Ectodermal cell (in vitro differentiated cells): ENCODE results near the gene AHSP. TPM values are rescaled to one million over a fixed set of nuclear protein-coding genes. Genes with fewer than 3 reads are reported as not detected.
A peak's percentile ranks its signal among the peaks of the same experiment; 100 is the strongest.
"Not testable (repeated sequence)": the region's sequence is repeated elsewhere in the genome, so short reads cannot be mapped to it uniquely, and the experiment has no call there.

Experiments used
- H3K27ac ChIP-seq: 2 replicates; pipeline ENCODE4 v1.7.0; 2013; ENCODE audit warnings: mild to moderate bottlenecking, low read depth, low read length; ENCODE audit not compliant: insufficient read depth, poor library complexity, severe bottlenecking
- H3K27me3 ChIP-seq: 2 replicates; pipeline ENCODE4 v1.7.0; 2013; ENCODE audit warnings: mild to moderate bottlenecking, low read length; ENCODE audit not compliant: insufficient read depth, control insufficient read depth, poor library complexity, severe bottlenecking
- H3K36me3 ChIP-seq: one replicate; pipeline ENCODE4 v1.7.0; 2013; ENCODE audit warnings: low read length; ENCODE audit not compliant: control insufficient read depth, insufficient read depth
- H3K4me1 ChIP-seq: one replicate; pipeline ENCODE4 v1.7.0; 2013; ENCODE audit warnings: low read length; ENCODE audit not compliant: control insufficient read depth, insufficient read depth
- H3K4me3 ChIP-seq: 2 replicates; pipeline ENCODE4 v1.7.0; 2013; ENCODE audit warnings: low read depth, low read length, control low read depth; ENCODE audit not compliant: insufficient read depth
- H3K9me3 ChIP-seq: 2 replicates; pipeline ENCODE4 v1.7.0; 2013; ENCODE audit warnings: mild to moderate bottlenecking, low read length, moderate library complexity; ENCODE audit not compliant: control insufficient read depth
- whole genome bisulfite sequencing, 2 experiments: methylation state at CpG; one replicate each; pipeline ENCODE4 v1.1.7; 2013; ENCODE audit warnings: missing lambda C conversion rate in 2 of 2; 5-methylcytosine and 5-hydroxymethylcytosine counted together
- polyA plus RNA-seq, 4 experiments: library from polyadenylated mRNA; stranded (reverse); fragments of 50-300 nt; gene quantifications; one replicate each; pipeline ENCODE4 v1.2.3, GENCODE V29; 2013

Gene AHSP
- polyA plus RNA-seq (2013, experiment 1 of 4), result not detected
- polyA plus RNA-seq (2013, experiment 2 of 4), result not detected
- not detected for polyA plus RNA-seq (2013, experiment 3 of 4)
- not detected for polyA plus RNA-seq (2013, experiment 4 of 4)

GRCh38 chr16:31527734-31528274 lies at the start of gene AHSP:
Gene AHSP, plus strand, starts transcription at chr16:31527900. Its CDS starts 240 bp downstream, at chr16:31528140.
- Histone ChIP-seq H3K4me3 (peak within 1 kb of the TSS; percentile 39), H3K4me1 (peaks cover 10% of the 10 kb centered on the region), H3K27me3 (peaks cover 39% of the 10 kb centered on the region), H3K27ac (no peak within 1 kb of the TSS), H3K36me3 (no peaks in the 10 kb centered on the region), H3K9me3 (no peaks in the 10 kb centered on the region)
- WGBS, 2 experiments, result 40 to 45% methylated on average over 6 of the region's 6 CpGs

- Histone ChIP-seq H3K4me1 (no peaks in the 10 kb centered on the region), H3K9me3 (no peaks in the 10 kb centered on the region), H3K4me3 (no peak overlapping the region), H3K36me3 (no peaks in the 10 kb centered on the region), H3K27me3 (peaks cover 68% of the 10 kb centered on the region), H3K27ac (no peak overlapping the region)
- WGBS, 2 experiments, result 85 to 91% methylated on average over 3 of the region's 3 CpGs
Observed at GRCh38 chr16:31478956-31479355, 48.7 kb upstream of the AHSP start.

GRCh38 chr16:31479751-31480150 lies 47.9 kb upstream of the AHSP start:
- no peak overlapping the region for H3K27ac ChIP-seq
- peaks cover 65% of the 10 kb centered on the region for H3K27me3 ChIP-seq

GRCh38 chr16:31480851-31481536 lies 46.7 kb upstream of the AHSP start:
- Histone ChIP-seq H3K9me3 (no peaks in the 10 kb centered on the region), H3K27me3 (peaks cover 65% of the 10 kb centered on the region)

More at GRCh38 chr16:31479751-31480150, 47.9 kb upstream of the AHSP start:
- Histone ChIP-seq H3K9me3 (no peaks in the 10 kb centered on the region), H3K36me3 (no peaks in the 10 kb centered on the region), H3K4me1 (no peaks in the 10 kb centered on the region), H3K4me3 (no peak overlapping the region)
- 93 to 94% methylated on average over 9 of the region's 9 CpGs for WGBS, 2 experiments

GRCh38 chr16:31483081-31483480 lies 44.6 kb upstream of the AHSP start, which contains the start of gene SLC5A2:
Gene SLC5A2, plus strand, starts transcription at chr16:31483123. Its CDS starts 14 bp downstream, at chr16:31483137.
- no peaks in the 10 kb centered on the region for H3K9me3 ChIP-seq
- 90 to 92% methylated on average over 4 of the region's 4 CpGs for WGBS, 2 experiments
- H3K4me3 ChIP-seq, result no peak within 1 kb of the TSS
- H3K27ac ChIP-seq, result no peak within 1 kb of the TSS
- H3K27me3 ChIP-seq, result peaks cover 65% of the 10 kb centered on the region
- peaks cover 5% of the 10 kb centered on the region for H3K4me1 ChIP-seq
- H3K36me3 ChIP-seq, result no peaks in the 10 kb centered on the region

More at GRCh38 chr16:31480851-31481536, 46.7 kb upstream of the AHSP start:
- H3K27ac ChIP-seq, result no peak overlapping the region
- no peaks in the 10 kb centered on the region for H3K36me3 ChIP-seq
- no peak overlapping the region for H3K4me3 ChIP-seq
- no peaks in the 10 kb centered on the region for H3K4me1 ChIP-seq
- WGBS, 2 experiments, result 82 to 85% methylated on average over 7 of the region's 7 CpGs

- H3K9me3 ChIP-seq, H3K4me1 ChIP-seq, H3K27ac ChIP-seq, H3K4me3 ChIP-seq, H3K36me3 ChIP-seq: not testable (repeated sequence)
- H3K27me3 ChIP-seq, result peaks cover 73% of the 10 kb centered on the region
- WGBS, 2 experiments, result 84 to 96% methylated on average over 3 to 4 of the region's 4 CpGs
Observed at GRCh38 chr16:31484048-31484447, 43.7 kb upstream of the AHSP start.

- H3K36me3 ChIP-seq, result no peaks in the 10 kb centered on the region
- H3K4me1 ChIP-seq, result peaks cover 5% of the 10 kb centered on the region
- WGBS, 2 experiments, result 44% methylated on average over 14 of the region's 14 CpGs
- H3K27ac ChIP-seq, result no peak overlapping the region
- peaks cover 73% of the 10 kb centered on the region for H3K27me3 ChIP-seq
- H3K9me3 ChIP-seq, result no peaks in the 10 kb centered on the region
- H3K4me3 ChIP-seq, result no peak overlapping the region
Observed at GRCh38 chr16:31484491-31485171, 43.1 kb upstream of the AHSP start.

GRCh38 chr16:31485571-31485970 lies 42.1 kb upstream of the AHSP start:
- Histone ChIP-seq H3K4me3 (no peak overlapping the region), H3K4me1 (peaks cover 5% of the 10 kb centered on the region), H3K27me3 (peaks cover 72% of the 10 kb centered on the region), H3K9me3 (no peaks in the 10 kb centered on the region), H3K27ac (no peak overlapping the region), H3K36me3 (no peaks in the 10 kb centered on the region)
- 92 to 94% methylated on average over 17 of the region's 17 CpGs for WGBS, 2 experiments

- Histone ChIP-seq H3K36me3 (no peaks in the 10 kb centered on the region), H3K4me1 (peaks cover 5% of the 10 kb centered on the region), H3K27me3 (peaks cover 67% of the 10 kb centered on the region), H3K27ac (no peak overlapping the region), H3K4me3 (no peak overlapping the region), H3K9me3 (no peaks in the 10 kb centered on the region)
- WGBS, 2 experiments, result 90 to 95% methylated on average over 5 of the region's 5 CpGs
Observed at GRCh38 chr16:31486045-31486444, 41.7 kb upstream of the AHSP start.
